Measurements from ENCODE around the gene TRIM71. TPM values are rescaled to one million over a fixed set of nuclear protein-coding genes. Genes with fewer than 3 reads are reported as not detected.

The TRIM71 gene
- total RNA-seq, 1 experiment from 2014 or later = 376 TPM

DNA sequence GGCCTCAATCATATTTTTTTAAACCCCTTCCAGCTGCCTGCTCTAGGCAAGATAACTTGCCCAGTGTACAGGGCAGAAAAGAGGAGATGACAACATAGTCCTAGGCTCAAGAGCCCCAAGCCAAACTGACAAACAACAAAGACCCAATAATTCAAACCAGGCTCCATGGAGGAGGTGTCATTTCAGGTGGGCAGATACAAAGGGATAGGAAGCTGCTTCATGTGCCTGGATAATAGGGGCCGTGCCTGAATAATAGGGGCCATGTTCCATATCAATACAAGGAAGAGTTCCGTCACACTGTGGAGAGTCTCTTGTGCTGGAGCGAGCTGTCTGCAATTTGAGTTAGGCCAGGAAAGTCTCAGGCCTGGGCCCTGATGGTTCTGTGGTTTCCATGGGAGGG lies 35.4 kb upstream of the TRIM71 start:
- no peak overlapping the region for H2AFZ ChIP-seq (ENCODE audit: low read length)
- H3K14ac ChIP-seq (ENCODE audit: insufficient read depth, low read length) = no peak overlapping the region
- H3K23me2 ChIP-seq (ENCODE audit: insufficient read length, low read depth, low read length, poor library complexity, severe bottlenecking) = peaks cover 4% of the 10 kb centered on the region
- H3K23ac ChIP-seq (ENCODE audit: insufficient read length, low read depth, low read length) = no peak overlapping the region
- H3K56ac ChIP-seq (ENCODE audit: insufficient read length, low read depth, low read length) = no peak overlapping the region
- no peak overlapping the region for H3K18ac ChIP-seq (ENCODE audit: insufficient read length, low read depth, low read length)
- H4K8ac ChIP-seq (replicated peaks; ENCODE audit: insufficient read length, low read depth, low read length) = no peak overlapping the region
- H3K4me1 ChIP-seq (ENCODE audit: insufficient read depth, low read length) = peaks cover 16% of the 10 kb centered on the region; the same call in 1 of the 2 replicates
- H2BK15ac ChIP-seq (ENCODE audit: low read depth, low read length) = no peak overlapping the region
- H3K9ac ChIP-seq (ENCODE audit: extremely low read depth, insufficient read length, low read length) = no peak overlapping the region
- H2BK5ac ChIP-seq (ENCODE audit: insufficient read length, low read length) = no peak overlapping the region
- H3K27ac ChIP-seq (ENCODE audit: insufficient read length, low read depth, low read length) = no peak overlapping the region
- H4K5ac ChIP-seq (ENCODE audit: insufficient read length, low read depth, low read length) = no peak overlapping the region
- Mint-ChIP-seq H3K4me3 (peak overlapping the region; percentile 58 to 75), H3K4me1 (peaks cover 44 to 53% of the 10 kb centered on the region in 2 experiments), H3K36me3 (ENCODE audit: insufficient read depth in 1 of 3, low read depth in 3 of 3) (peaks cover 3 to 19% (median 17%) of the 10 kb centered on the region in 3 experiments; a peak in 6 of 7 replicates), H3K27me3 (ENCODE audit: low read depth) (no peaks in the 10 kb centered on the region), H3K9me3 (no peaks in the 10 kb centered on the region), H3K27ac (peak overlapping the region; percentile 57 to 89 (median 59))
- H3K9me3 ChIP-seq (ENCODE audit: control insufficient read depth, low read depth, low read length) = no peaks in the 10 kb centered on the region
- H3K79me2 ChIP-seq (ENCODE audit: insufficient read depth, low read length) = no peaks in the 10 kb centered on the region
- no peaks in the 10 kb centered on the region for H3K27me3 ChIP-seq (ENCODE audit: insufficient read depth, low read length)
- no CpG with 5 or more reads among the region's 3 CpGs for WGBS (ENCODE audit: extremely low coverage, insufficient read length, low lambda C conversion rate)
- DNase-seq = peak; percentile 39
- no peak overlapping the region for H3T11ph ChIP-seq (ENCODE audit: low read length)
- no peaks in the 10 kb centered on the region for H3K79me1 ChIP-seq (ENCODE audit: insufficient read depth, low read depth, low read length, poor library complexity, severe bottlenecking)
- H2BK120ac ChIP-seq (ENCODE audit: low read depth, low read length, poor library complexity, severe bottlenecking) = no peak overlapping the region
- H4K91ac ChIP-seq (ENCODE audit: insufficient read length, low read depth, low read length) = no peak overlapping the region
- no peaks in the 10 kb centered on the region for H4K20me1 ChIP-seq (ENCODE audit: control insufficient read depth, insufficient read depth, insufficient read length)
- no peak overlapping the region for H2AK5ac ChIP-seq (ENCODE audit: insufficient read length, low read length)
- H3K4ac ChIP-seq (ENCODE audit: low read depth, low read length) = no peak overlapping the region
- H3K4me2 ChIP-seq (ENCODE audit: insufficient read depth, insufficient read length, low read length) = peak overlapping the region; percentile 11
- H2BK12ac ChIP-seq (ENCODE audit: insufficient read length, low read depth, low read length) = no peak overlapping the region
- no peak overlapping the region for H2BK20ac ChIP-seq (ENCODE audit: low read depth, low read length, poor library complexity, severe bottlenecking)
- no peak for TF ChIP-seq CTCF (conservative IDR thresholded peaks at IDR 0.05)
